Smooth muscle cell (in vitro differentiated cells): ENCODE measurements around the gene AIG1. TPM values are rescaled to one million over a fixed set of nuclear protein-coding genes. Genes with fewer than 3 reads are reported as not detected.

ENCODE experiments used
- DNase-seq: peaks from one replicate; lab custom pipeline; 2025; ENCODE audit not compliant: unreplicated experiment; lab: John Stamatoyannopoulos, UW
- H2AFZ ChIP-seq: fragments of 200-600 bp; sonication (generic); 2 replicates; pipeline ENCODE4 v1.6.0; 2016; ENCODE audit warnings: antibody characterized with exemption, low read depth, mild to moderate bottlenecking
- H3F3A ChIP-seq: fragments of 200-600 bp; sonication (generic); 2 replicates; pipeline ENCODE4 v1.6.0; 2017; ENCODE audit warnings: antibody characterized with exemption, low read depth
- H3K27ac ChIP-seq: fragments of 200-600 bp; sonication (generic); 2 replicates; pipeline ENCODE4 v1.5.1; 2016; ENCODE audit warnings: low read depth, mild to moderate bottlenecking
- H3K27me3 ChIP-seq: fragments of 200-600 bp; sonication (generic); 2 replicates; pipeline ENCODE4 v1.6.1; 2016; ENCODE audit warnings: low read depth, mild to moderate bottlenecking
- H3K36me3 ChIP-seq: fragments of 200-600 bp; sonication (generic); 2 replicates; pipeline ENCODE4 v1.5.1; 2016; ENCODE audit warnings: low read depth
- H3K4me1 ChIP-seq: fragments of 200-600 bp; sonication (generic); 2 replicates; pipeline ENCODE4 v1.5.1; 2016; ENCODE audit warnings: low read depth
- H3K4me2 ChIP-seq: fragments of 200-600 bp; sonication (generic); 2 replicates; pipeline ENCODE4 v1.6.0; 2016; ENCODE audit warnings: mild to moderate bottlenecking
- H3K4me3 ChIP-seq: fragments of 200-600 bp; sonication (generic); 2 replicates; pipeline ENCODE4 v1.5.1; 2016; ENCODE audit warnings: mild to moderate bottlenecking
- H3K79me2 ChIP-seq: fragments of 200-600 bp; sonication (generic); 2 replicates; pipeline ENCODE4 v1.6.0; 2016; ENCODE audit warnings: low read depth, mild to moderate bottlenecking
- H3K9ac ChIP-seq: fragments of 200-600 bp; sonication (generic); 2 replicates; pipeline ENCODE4 v1.6.0; 2016; ENCODE audit warnings: low read depth
- H3K9me3 ChIP-seq: fragments of 200-600 bp; sonication (generic); replicated peaks from 2 replicates; pipeline ENCODE4 v1.5.1; 2016; ENCODE audit warnings: low read depth
- H4K20me1 ChIP-seq: fragments of 200-600 bp; sonication (generic); 2 replicates; pipeline ENCODE4 v1.6.0; 2016; ENCODE audit warnings: low read depth
- WGBS: methylation state at CpG from one replicate; pipeline ENCODE4 v1.1.7; 2016; ENCODE audit warnings: low lambda C conversion rate; 5-methylcytosine and 5-hydroxymethylcytosine counted together
- polyA plus RNA-seq: library from polyadenylated mRNA; unstranded; fragments of >200 nt; fragmentation: Nextera tagmentation; extraction: Ambion mirVana; gene quantifications from 2 replicates; pipeline ENCODE4 v1.2.1, GENCODE V29; 2016
- total RNA-seq: library from RNA; depleted of rRNA; stranded (reverse); fragments of >200 nt; gene quantifications from 2 replicates; pipeline ENCODE4 v1.2.3, GENCODE V29; 2014
- TF ChIP-seq, protein P1 (sequence below): fragments of 200-600 bp; sonication (generic); IDR thresholded peaks from 2 replicates; pipeline ENCODE4 v1.5.1; 2017; ENCODE audit warnings: borderline replicate concordance, mild to moderate bottlenecking, antibody characterized with exemption; ENCODE audit not compliant: insufficient read depth, poor library complexity, severe bottlenecking

The AIG1 gene
- total and polyA plus RNA-seq, 2 experiments from 2014 or later: 9.1 to 25.9 TPM

DNA sequence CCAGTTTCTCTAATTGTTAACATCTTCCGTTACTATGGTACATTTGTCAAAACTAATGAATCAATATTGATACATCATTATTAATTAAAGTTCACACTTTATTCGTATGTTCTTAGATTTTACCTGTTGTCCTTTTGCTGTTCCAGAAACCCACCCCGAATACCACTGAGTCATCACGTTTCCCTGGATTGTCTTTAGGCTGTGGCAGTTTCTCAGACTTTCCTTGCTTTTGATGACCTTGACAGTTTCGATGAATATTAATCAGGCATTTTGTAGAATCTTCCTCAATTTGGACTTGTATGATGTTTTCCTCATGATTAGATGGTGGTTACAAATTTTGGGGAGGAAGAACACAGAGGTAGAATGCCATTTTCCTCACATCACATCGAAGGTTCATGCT is 39.1 kb upstream of the AIG1 start:
- H3K27ac ChIP-seq: no peak overlapping the region
- H3K36me3 ChIP-seq: no peaks in the 10 kb centered on the region
- H3K4me2 ChIP-seq: no peak overlapping the region
- TF ChIP-seq, protein P1, sequence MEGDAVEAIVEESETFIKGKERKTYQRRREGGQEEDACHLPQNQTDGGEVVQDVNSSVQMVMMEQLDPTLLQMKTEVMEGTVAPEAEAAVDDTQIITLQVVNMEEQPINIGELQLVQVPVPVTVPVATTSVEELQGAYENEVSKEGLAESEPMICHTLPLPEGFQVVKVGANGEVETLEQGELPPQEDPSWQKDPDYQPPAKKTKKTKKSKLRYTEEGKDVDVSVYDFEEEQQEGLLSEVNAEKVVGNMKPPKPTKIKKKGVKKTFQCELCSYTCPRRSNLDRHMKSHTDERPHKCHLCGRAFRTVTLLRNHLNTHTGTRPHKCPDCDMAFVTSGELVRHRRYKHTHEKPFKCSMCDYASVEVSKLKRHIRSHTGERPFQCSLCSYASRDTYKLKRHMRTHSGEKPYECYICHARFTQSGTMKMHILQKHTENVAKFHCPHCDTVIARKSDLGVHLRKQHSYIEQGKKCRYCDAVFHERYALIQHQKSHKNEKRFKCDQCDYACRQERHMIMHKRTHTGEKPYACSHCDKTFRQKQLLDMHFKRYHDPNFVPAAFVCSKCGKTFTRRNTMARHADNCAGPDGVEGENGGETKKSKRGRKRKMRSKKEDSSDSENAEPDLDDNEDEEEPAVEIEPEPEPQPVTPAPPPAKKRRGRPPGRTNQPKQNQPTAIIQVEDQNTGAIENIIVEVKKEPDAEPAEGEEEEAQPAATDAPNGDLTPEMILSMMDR: no peak
- DNase-seq: no peak
- H3K9ac ChIP-seq: no peak overlapping the region
- H3F3A ChIP-seq: no peaks in the 10 kb centered on the region
- no peak overlapping the region for H2AFZ ChIP-seq
- no peak overlapping the region for H3K4me3 ChIP-seq
- WGBS: 92% methylated on average over 6 of the region's 6 CpGs
- no peaks in the 10 kb centered on the region for H3K79me2 ChIP-seq
- no peaks in the 10 kb centered on the region for H4K20me1 ChIP-seq
- H3K9me3 ChIP-seq: no peaks in the 10 kb centered on the region
- no peaks in the 10 kb centered on the region for H3K27me3 ChIP-seq
- no peaks in the 10 kb centered on the region for H3K4me1 ChIP-seq

DNA sequence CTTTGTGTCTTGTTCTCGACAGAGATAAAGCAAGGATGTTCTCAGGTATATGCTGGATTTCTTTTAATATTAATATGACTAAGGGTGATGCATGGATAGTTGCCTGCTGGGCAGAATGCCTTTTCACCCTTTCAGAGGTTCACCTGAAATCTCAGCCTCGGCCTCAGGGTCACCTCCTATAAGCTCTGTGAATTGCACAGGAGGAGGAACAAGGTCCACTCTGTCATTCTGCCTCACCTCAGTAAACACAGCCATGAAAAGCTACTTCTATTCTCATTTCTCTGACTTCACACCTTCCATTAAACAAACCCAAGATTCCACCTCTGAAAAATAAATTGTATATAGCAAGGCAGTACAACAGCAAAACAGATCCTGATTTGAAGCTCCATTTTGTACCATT is 38.1 kb upstream of the AIG1 start:
- H3K36me3 ChIP-seq: no peaks in the 10 kb centered on the region
- WGBS: 91% methylated on average over 2 of the region's 2 CpGs
- H3K4me2 ChIP-seq: no peak overlapping the region
- H3K4me3 ChIP-seq: no peak overlapping the region
- no peak for DNase-seq
- TF ChIP-seq, protein P1: no peak
- H3K27me3 ChIP-seq: no peaks in the 10 kb centered on the region
- H3K9me3 ChIP-seq: no peaks in the 10 kb centered on the region
- H4K20me1 ChIP-seq: no peaks in the 10 kb centered on the region
- no peak overlapping the region for H2AFZ ChIP-seq
- no peaks in the 10 kb centered on the region for H3F3A ChIP-seq
- H3K4me1 ChIP-seq: no peaks in the 10 kb centered on the region
- H3K79me2 ChIP-seq: no peaks in the 10 kb centered on the region
- no peak overlapping the region for H3K27ac ChIP-seq
- no peak overlapping the region for H3K9ac ChIP-seq

DNA sequence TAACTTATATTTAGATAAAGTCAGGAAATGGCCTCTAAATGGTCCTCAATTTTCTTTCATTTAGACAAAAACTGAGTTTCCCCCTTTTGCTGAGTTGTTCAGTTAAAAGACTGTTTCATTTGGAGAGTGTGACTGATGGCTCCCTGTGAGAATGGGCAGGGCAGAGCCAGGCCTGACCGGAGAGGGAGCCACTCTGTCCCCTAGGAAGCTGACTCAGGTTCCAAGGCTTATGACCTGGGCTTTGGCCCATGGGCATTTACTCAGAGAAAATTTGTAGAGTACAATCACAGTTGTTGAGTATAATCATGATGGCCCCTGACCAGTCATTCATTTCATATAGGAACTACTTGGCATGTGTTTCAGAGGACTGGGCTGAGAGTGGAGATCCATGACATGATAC is 37.0 kb upstream of the AIG1 start:
- Histone ChIP-seq H4K20me1 (no peaks in the 10 kb centered on the region), H3K9me3 (no peaks in the 10 kb centered on the region), H3K4me3 (no peak overlapping the region), H3K36me3 (no peaks in the 10 kb centered on the region), H2AFZ (no peak overlapping the region), H3K4me1 (no peaks in the 10 kb centered on the region), H3K4me2 (no peak overlapping the region), H3K27ac (no peak overlapping the region), H3K9ac (no peak overlapping the region), H3K27me3 (no peaks in the 10 kb centered on the region), H3F3A (no peaks in the 10 kb centered on the region), H3K79me2 (no peaks in the 10 kb centered on the region)
- DNase-seq: no peak
- WGBS: 83% methylated on average over 1 of the region's 1 CpG
- TF ChIP-seq, protein P1: no peak

DNA sequence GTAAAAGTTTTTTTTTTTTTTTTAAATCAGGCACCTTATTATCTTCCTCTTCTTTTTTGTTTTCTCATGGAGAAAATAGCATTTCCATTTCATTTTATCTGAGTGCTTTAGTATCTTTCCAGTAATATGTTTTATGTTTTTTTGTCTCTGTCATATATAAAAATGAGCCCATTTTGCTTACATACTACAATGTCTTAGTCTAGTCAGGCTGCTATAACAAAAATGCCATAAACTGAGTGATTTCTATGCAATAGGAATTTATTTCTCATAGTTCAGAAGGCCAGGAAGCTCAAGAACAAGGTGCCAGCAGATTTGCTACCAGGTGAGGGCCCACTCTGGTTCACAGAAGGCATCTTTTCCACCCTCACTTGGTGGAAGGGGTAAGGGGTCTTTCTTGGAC is 35.7 kb upstream of the AIG1 start:
- Histone ChIP-seq H3K4me1 (no peaks in the 10 kb centered on the region), H4K20me1 (no peaks in the 10 kb centered on the region), H3K36me3 (no peaks in the 10 kb centered on the region), H3K9ac (no peak overlapping the region), H3K4me2 (no peak overlapping the region), H3F3A (no peaks in the 10 kb centered on the region), H3K27ac (no peak overlapping the region), H3K9me3 (no peaks in the 10 kb centered on the region), H3K4me3 (no peak overlapping the region), H3K79me2 (no peaks in the 10 kb centered on the region), H2AFZ (no peak overlapping the region), H3K27me3 (no peaks in the 10 kb centered on the region)
- no peak for DNase-seq
- TF ChIP-seq, protein P1: no peak
